HK-2 (cell line): ENCODE results near the gene C22orf23.

Experiments used
- DNase-seq: peaks from one replicate; pipeline ENCODE4 v3.0.0-alpha.2; 2018; ENCODE audit not compliant: unreplicated experiment

Gene C22orf23

DNA sequence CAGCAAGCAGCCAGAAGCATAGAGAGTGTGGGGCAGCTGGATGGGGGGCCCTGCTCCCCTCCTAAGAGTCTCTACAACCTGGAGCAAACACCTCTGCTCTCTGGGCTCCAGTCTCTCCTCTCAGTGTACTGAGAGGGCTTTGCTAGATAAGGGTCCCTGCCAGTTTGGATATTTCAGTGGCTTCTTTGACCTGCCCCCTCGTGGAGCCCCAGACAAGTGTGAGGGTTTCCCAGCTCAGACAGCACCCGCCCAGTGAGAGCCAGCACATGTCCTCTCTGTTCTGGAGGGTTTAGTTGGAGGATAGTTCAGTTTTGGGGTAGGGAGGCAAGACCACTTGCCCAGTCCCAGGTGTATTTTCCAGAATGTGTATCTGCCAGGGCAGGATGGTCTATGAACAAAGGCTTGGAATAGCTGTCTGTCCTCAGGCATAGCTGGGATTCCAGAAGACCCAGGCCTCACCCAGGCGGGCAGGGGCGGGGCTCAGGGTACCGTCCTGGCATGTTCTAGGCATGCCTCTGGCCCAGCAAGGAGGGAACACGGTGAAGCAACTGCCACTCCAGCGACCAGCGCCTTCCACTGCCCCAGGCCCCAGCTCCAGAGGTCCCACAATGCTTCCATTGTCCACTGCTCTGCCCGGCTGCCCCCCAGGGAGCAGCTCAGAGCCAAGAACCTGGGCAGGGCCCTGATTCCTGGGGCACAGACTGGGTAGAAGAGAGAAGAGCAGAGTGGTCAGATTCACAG lies 54.8 kb downstream of the C22orf23 start:
- no peak for DNase-seq

- no peak for DNase-seq
These were observed 55.6 kb downstream of the C22orf23 start for GRCh38 chr22:37897807-37898206.

DNA sequence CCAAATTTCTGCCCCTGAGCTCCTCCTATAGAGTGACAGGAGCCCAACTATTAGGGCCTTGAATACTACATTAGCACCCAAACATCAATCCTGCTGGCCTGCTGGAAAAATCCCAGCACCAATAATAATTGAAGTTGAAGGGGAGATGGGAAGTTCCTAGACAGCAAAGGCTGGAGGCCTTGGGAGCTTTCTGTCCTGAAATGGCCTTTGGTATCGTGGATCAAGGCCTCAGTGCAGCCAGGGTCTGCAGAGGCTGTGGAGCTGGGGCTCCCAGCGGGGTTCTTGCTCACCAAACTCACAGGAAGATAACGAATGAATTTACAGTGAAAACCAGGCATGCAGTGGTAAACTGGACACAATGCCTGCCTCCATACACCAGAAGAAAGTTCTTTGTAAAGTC lies 56.5 kb downstream of the C22orf23 start:
- DNase-seq = no peak

GRCh38 chr22:37896181-37896592 lies 57.2 kb downstream of the C22orf23 start:
- DNase-seq = no peak

- no peak for DNase-seq
These were observed 58.3 kb downstream of the C22orf23 start for GRCh38 chr22:37894939-37895670.

GRCh38 chr22:37893583-37893983 lies 59.8 kb downstream of the C22orf23 start:
- no peak for DNase-seq
